ENCODE measurements around the gene TMEM253.

GRCh38 chr14:21118933-21119332, 18.1 kb downstream of the TMEM253 start:
- TF ChIP-seq POLR2AphosphoS5 (IDR thresholded peaks at IDR 0.05) (no peak), CTCF (IDR thresholded peaks at IDR 0.05) (no peak)
